Activated naive CD8-positive, alpha-beta T cell treated with anti-CD3 and anti-CD28 coated beads, Interleukin-2, amount 50 U/mL, for 16 hours (primary cell): Measurements from ENCODE around the gene ZNF185.
A peak's percentile ranks its signal among the peaks of the same experiment; 100 is the strongest.

ENCODE experiments used
- DNase-seq: peaks from one replicate; pipeline ENCODE4 v3.0.0-alpha.2; 2020; ENCODE audit warnings: low read depth, low spot score

Gene ZNF185

DNA sequence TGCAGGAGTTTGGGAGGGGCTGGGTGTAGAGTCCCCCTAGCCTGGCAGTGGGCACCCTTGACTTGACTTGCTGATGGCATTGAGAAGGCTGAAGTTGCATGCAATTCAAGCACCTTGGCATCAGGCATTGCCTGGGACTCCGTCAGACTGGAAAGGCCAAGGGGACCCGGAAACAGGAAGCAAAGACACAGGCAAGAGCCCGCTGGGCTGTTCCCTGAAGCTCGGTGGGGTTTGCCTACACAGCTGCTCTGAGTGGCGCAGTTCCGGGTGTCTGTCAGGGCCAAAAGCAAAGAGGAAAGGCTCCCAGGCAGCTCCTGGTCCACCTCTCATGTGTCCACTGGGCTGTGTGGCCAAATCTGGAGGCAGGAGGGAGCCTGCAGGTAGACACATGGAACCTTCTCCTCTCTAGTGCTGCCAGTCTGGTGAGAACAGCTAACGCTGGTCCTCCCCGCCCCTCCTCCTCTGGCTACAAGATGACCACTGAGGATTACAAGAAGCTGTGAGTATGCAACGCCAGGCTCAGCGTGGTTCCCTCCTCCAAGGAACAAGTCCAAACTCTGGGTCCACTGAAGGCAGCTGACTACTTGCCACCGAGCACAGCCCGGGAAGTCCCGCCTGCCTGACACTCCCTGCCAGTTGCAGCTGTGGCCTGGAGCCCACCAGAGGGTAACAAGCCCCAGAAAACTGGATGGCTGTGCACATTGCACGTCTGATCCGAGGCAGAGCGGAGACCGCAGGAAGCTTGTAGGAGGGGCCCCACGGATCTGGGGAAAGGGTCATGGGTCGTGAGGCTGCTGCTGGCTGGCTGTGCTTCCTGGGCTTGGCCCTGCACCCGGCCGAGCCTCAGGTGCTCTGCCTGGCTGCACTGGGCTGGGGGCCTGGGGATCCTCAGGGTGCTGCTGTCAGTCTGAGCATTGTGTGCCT is 20.1 kb downstream of the ZNF185 start:
- DNase-seq = no peak

DNA sequence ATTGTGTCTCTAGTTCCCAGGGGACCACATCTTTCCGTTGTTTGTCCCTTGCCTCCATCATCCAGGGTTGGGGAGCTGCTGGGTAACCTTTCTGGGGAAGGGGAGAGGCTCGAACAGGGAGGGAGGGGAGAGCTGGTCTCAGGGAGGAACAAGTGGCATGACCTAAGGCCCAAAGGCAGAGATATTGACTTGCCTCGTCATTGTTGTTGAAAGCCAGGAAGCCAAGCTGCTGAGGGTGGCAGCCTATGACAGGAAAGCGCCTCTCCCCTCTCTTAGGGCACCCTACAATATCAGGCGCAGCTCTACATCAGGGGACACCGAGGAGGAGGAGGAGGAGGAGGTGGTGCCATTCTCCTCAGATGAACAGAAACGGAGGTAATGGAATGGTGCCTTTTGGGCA is 20.8 kb downstream of the ZNF185 start:
- no peak for DNase-seq

DNA sequence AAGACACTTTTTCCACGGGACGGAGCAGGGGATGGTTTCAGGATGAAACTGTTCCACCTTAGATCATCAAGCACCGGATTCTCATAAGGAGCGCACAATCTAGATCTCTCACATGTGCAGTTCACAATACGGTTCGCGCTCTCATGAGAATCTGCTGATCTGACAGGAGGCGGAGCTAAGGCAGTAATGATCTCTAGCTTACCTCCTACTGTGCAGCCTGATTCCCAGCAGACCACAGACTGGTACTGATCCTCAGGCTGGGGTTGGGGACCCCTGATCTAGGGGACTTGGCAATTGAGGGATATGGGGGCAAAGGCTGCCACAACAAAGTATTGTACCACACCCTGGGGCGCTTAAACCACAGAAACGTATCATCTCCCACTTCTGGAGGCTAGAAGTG is 25.7 kb downstream of the ZNF185 start:
- no peak for DNase-seq

DNA sequence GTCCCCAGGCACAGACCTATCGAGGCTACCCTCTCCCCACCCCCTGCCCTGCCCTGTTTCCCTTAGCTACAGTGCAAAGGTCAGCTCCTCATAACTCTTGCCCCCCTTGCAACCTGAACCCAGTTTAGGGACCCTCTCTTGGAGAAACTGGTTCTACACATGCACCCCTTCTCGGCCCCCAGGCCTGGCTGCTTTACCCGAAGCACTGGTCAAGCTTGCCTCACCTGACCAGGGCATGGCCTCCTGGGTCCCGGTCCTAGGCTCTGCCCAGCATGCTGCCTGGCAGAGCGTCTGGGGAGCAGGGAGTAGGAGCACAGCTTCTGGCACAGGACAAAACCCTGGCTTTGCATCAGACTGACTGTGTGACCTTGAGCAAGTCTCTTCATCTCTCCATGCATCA is 28.0 kb downstream of the ZNF185 start:
- no peak for DNase-seq

DNA sequence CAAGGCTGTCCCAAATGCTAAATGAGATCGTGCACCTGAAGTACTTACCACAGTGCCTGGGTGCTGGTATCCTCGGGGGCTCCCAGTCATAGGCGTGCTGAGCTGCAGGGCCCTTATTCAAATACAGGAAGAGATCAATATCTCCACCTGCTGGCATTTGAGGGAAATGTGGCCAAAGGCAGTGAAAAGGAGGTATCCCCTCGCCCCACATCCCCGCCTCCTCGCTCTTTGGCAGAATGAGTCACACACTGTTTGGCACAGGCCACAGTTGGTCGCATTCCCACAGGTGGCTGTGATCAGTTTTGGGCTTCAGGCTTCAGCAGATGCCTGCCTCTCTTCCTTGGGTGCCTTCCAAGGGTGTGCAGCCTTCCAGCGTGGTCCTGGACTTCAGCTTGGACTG is 28.4 kb downstream of the ZNF185 start:
- DNase-seq = peak; percentile 10

DNA sequence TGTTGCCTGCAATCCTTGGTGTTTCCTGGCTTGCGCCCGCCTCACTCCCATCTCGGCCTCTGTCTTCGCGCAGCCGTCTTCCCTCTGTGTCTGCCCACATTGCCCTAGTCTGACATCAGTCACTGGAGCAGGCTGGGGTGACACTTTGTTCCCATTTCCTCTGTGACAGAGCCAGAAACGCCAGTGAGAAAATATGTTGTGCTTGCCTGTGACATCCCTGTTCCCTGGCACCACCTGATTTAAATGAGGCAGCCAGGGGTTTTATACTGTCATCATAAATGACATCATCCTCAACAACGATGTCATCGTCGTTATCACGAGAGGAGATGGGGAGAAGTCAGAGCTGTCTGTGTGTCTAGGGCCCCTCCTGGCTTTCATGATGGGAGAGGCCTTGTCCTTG is 29.1 kb downstream of the ZNF185 start:
- DNase-seq = no peak

DNA sequence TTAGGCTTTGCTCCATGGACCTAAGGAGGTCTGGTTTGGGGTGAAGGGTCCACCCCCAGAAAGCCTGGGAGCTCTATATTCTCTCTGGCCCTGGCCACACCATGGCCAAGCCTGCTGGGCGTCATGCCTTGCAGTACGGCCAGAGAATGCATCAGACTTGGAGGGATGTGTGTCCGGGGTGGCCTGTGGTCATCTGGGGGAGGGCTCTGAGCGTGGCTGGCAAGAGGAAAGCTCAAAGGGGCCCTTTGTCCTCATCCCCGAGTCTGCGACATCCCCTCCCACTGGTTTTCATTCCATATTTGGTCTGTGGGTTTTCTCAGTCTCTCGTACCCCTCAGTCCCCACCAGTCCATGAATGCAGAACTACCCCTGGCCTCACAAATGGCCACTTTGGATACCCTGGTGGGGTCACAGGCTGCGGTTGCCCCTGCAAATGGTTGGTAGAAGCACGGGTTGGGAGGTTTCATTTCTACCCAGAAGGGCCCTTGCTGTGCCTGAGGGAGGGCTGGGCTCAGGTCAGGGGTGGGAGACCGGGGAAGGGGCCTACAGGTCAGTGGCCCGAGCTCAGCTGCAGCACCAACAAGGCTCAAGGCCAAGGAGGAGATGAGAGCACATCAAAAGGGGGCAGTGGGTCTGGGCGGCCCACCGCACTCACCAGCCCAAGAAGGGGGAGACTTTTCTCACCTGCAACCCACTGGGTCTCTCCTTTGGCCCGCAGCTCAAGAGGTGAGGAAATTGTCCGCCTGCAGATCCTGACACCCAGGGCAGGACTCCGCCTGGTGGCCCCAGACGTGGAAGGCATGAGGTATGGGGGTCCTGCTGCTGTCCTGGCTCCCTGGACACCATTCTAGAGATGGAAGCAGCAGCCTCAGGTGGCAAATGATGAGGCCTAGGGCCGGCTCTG is 30.2 kb downstream of the ZNF185 start:
- no peak for DNase-seq

DNA sequence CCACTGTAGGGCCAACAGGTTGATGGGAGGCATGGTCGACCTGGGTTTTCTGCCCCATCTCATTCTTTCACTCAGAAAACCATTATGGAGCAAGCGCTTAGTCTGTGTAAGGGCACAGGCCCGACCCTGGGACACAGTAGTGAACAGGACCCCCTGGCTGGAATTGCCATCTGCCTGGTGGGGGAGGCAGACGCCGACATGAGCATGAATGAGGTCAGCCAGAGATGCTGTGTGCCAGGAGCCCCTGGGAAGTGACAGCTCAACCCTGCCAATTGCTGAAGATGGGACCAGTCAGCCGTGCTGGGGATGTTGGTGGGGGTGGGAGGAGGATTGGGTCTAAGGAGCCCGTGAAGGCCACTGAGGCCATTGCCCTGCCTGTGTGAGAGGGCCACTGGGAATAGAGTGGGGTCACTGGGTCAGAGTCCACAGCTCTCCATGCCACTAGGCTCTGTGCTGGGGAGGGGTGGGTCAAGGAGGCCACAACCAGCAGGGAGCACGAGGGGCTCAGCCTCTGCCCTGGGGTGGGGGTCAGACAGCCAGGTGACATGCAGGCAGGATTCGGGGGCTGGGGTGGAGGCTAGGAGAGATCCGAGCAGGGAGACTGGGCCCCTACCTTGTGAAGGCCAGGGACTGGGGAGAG is 31.0 kb downstream of the ZNF185 start:
- DNase-seq = no peak

DNA sequence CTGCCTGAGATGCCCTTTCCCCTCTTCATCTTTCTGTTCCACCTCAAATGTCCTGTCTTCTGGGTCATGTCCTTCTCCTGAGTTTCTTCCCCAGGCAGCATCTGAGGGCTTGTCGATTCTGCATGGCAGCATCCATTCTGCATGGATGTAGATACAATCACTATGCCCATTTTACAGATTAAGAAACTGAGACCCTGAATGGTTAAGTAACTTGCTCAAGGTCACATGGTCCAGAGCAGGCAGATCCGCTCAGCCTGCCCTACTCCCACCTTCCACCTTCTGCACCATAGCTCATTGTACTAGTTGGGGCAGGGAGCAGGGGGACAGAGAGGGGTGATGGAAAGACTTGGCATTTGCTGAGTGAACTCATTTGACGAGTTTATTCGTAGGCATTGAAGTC is 32.0 kb downstream of the ZNF185 start:
- DNase-seq = no peak

DNA sequence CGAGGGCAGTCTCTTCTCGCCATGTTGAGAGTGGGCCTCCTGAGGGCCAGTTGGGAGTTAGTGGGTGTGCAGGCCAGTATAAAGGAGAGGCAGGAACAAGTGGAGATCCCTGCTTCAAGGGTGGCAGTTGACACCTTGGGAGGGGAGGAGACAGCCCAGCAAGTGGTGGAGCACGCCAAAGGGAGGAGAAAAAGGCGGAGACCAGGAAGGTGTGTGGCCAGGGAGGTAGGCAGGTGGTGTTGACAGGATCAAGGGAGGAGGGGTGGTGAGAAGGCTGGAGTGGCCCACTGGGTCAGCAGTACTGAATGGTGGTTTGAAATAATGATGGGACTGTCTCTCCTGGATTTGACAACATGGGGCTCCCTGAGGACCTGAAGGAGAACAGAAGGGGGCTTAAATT is 32.6 kb downstream of the ZNF185 start:
- no peak for DNase-seq

DNA sequence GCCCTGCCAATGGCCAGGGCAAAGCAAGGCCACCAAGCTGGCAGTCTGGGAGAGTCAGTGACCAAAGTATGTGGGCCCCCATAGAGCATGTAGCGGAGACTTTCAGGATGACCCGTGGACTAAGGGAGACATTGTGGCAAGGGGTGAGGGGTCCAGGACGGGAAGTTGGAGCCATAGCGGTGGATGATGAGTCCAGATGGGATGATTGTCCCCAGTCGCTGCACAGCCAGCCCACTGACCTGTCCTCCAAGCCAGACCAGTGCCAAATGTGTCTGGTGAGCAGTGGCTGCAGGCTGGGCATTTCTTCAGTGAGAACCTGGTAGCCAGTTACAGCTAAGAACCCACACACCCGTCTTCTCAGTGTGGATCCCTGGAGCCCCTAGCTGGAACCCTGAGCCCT is 34.3 kb downstream of the ZNF185 start:
- DNase-seq = no peak

DNA sequence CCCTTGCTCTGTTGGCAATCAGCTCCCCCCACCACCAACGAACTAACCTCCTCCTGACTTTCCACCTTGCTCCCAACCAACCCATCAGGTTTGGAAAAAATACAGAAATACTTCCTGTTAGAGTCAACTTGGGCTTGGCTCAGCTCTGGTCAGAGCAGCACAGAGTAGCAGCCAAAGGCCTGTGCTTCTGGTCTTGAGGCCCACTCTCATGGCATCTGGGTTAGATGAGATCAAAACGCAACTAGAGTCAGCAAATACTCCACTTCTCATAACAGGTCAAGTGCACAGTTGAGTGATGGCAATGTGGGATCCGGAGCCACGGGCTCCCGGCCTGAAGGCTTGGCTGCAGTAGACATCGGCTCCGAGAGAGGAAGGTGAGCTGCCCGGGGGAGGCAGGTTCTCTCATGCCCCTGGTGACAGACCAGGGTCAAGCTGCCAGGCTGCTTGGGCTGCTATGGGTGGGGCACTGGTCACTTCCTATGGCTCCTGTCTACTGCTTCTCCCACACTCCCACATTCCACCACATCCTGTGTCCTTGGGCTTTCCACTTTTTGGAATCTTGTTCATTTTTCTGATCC is 34.8 kb downstream of the ZNF185 start:
- no peak for DNase-seq

DNA sequence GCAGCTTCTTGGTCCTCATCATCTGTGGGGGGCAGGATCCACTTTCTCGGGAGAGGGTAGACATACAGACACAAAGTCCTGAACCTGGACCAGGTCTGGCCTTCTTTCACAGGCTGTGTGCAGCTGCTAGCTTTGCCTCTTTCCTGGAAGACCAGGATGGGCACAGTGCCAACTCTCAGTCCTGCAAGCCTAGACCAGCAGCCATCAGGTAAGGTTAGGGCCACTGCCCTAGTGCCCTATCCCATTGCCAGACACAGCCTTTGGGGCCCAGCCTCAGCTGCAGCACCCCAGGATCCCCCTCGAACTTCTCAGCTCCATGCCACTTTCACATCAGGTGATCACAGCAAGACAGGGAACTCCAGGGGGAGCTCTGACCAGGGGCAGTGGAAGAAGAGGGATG is 38.4 kb downstream of the ZNF185 start:
- DNase-seq = no peak

DNA sequence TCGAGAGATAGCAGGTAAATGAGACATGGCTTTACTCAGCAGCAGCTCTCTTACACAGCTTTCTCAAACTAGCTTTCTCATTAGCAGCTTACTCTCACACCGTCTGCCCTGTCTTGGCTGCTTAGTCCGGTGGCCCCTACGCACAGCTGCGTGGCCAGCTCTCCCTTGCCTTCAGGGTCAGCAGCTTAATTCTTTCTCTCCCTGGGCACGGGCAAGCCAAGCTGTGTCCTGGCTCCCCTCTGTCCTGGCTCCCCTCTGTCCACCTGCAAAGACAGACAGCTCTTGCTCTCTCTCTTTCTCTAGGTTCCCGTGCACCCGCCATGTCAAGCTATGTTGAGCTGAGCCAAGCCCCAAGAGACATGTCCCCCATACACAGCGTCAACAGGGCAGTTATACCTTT is 39.4 kb downstream of the ZNF185 start:
- no peak for DNase-seq

DNA sequence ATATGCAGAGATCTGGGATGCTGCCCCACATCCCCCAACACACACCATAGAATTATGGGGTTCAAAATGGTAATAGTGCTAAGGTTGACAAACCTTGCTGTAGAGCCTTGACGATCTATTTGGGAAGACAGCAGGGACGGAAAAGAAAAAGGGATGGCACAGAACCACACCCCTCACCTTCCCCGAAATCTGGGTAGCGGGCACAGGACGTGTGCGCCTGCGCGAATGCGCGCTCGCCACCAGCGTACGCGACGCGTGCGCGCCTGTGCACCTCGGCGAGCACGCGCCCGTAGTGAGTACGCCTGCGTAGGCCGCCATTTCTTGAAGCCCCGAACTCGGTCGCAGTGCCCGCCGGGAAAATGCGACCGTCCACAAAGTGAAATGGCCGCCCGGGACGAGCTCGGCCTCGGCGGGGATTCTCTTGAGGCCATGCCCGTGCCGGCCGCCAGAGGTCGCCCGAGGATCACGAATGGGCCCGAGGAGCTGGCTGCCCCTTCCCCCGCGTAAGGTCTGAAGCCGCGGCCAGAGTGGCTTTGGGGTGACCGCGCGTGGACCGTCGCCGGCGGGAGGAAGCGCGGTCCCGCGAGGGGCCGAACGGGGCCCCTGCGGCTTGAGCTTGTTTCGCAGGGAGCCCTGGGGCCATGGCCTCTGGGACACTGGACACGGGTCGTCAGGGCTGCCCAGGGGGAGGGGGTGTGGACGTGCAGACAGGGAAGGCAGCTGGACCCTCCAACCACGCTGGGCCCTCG is 43.6 kb downstream of the ZNF185 start:
- DNase-seq = peak; percentile 71

DNA sequence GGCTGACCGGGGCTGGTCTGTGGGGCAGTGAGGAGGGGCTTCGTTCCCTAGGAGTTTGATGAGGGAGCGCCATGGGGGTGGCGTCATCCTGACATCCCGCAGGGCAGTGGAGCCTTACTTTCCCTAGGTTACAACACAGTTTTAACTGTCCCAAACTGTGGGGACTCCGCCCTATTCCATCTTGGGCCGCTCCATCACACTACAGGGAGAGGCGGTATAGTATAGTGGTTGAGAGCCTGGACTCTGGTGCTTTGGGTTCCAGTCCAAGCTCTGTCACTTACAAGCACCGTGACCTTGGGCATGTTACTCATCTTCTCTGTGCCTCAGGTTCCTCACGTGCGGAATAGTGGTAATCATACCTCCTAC is 44.2 kb downstream of the ZNF185 start:
- no peak for DNase-seq

DNA sequence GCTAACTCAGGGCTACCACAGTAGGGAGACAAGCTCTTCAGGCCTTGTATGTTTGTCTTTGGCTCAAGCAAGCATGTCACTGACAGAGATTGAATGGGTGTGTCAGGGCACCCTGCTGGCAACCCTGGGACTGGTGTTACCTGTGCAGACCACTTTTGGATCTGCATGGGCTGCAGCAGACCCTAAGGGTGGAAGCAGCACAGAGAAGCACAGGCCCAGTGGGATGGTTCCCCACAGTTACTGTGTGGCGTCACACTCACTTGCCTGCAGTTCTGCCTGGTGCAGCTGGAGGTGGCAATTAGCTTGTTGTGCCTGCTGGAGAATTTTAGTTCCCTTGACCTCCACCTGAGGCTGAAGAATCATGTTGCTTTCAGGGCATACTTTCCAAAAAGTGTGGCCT is 46.0 kb downstream of the ZNF185 start:
- no peak for DNase-seq

DNA sequence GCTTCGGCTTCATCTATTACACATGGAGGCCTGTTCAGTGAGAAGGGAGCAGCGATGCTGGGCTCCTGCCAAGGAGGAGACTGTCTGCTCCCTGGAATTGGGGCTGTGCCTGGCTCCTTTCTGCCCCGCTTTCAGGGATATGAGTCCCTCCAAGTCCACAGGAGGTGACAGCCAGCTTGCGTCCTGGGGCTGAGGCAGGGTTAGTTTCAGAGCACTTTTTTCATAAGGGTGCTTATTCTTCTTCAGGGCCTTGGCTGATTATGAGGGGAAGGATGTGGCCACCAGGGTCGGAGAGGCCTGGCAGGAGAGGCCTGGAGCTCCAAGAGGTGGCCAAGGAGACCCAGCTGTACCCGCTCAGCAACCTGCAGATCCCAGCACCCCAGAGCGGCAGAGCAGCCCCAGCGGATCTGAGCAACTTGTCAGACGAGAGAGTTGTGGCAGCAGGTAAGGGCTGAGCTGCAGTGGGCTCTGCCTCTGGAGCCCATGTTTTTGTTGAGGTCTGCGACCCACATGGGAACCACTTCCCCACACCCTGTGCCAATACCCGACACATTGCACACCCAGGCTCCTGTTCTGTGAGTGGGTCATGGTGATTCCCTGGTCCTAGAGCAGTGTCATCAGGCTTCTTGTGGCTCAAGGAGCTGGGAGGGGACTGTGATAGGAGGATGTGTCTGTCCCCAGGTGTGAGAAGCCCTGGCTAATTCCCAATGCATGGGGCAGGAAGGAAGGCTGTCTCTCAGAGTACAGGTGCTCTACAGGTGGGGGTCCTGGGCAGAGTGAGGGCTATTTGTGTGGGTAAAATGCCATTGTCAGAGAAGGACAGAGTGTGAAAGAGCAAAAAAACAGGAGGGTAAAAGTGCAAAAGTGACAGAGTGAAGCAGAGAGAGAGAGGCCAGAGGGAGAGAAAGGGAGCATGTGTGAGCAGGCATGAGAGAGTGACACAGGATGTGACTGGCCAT is 47.4 kb downstream of the ZNF185 start:
- DNase-seq = no peak

DNA sequence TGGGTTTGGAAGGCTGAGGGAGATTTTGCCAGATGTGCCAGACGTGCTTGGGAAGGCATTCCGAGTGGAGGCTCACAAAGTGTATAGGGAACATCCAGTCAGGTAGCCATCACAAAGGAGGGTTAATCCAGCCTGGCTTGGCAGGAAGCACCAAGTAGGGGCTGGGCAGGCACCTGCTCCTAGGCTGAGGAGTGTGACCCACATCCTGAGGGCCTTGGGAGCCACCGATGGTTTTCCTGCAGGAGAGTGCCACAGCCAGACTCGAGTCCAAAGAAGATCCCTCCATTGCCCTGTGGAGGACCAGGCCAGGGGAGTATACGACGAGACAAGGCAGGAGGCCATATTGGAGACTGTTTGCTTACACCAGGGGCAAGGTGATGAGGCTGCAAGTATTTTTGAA is 48.8 kb downstream of the ZNF185 start:
- no peak for DNase-seq
